CD4-positive, alpha-beta T cell treated with Interleukin-17A for 1 hour (primary cell): ENCODE results near the gene UNC119.
"Not testable (repeated sequence)": the region's sequence is repeated elsewhere in the genome, so short reads cannot be mapped to it uniquely, and the experiment has no call there.

Source experiments
- DNase-seq: peaks from one replicate; pipeline ENCODE4 v3.0.0-alpha.2; 2020

Gene UNC119

DNA sequence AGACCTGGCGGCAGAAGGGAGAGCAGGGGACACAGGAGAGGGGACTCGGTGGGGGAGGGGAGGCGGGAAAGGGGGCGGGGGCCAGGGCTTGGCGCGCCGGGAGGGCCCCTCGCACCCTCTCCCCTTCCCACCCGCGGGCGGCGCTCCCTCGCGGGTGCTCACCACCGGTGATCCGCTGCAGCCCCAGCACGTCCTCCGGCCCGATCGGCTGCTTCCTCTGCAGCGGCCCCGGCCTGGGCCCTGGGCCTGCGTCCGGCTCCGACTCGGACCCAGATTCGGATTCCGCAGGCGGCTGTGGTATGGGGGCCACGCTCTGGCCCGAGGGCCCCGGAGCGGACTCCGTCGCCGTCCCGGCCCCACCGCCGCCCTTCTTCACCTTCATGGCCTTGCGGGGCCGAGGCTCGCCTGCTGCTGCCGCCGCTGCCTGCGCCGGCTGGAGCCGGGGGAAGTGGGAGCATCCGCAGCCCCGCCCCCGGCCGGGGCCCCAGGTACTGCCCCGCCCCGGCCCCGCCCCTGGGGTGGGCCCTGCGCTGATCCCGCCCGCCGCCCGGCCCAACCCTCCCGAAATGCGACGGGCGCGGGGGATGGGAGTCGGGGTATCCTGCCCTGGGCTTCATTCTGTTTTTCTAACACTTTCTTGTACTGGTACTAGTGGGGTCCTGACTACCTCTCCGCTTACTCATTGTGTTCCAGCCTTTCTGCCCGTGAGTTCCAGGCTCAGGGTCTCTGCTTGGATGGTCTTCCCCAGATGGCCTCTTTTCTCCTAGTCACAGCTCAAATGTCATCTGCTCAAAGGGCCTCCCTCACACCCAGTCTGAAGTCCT lies at the start of gene UNC119:
UNC119 (minus strand) TSS at position 449 of the 824 bp plus-strand sequence; CDS start at position 382, 67 bp downstream.
- peak; percentile 75 for DNase-seq

DNA sequence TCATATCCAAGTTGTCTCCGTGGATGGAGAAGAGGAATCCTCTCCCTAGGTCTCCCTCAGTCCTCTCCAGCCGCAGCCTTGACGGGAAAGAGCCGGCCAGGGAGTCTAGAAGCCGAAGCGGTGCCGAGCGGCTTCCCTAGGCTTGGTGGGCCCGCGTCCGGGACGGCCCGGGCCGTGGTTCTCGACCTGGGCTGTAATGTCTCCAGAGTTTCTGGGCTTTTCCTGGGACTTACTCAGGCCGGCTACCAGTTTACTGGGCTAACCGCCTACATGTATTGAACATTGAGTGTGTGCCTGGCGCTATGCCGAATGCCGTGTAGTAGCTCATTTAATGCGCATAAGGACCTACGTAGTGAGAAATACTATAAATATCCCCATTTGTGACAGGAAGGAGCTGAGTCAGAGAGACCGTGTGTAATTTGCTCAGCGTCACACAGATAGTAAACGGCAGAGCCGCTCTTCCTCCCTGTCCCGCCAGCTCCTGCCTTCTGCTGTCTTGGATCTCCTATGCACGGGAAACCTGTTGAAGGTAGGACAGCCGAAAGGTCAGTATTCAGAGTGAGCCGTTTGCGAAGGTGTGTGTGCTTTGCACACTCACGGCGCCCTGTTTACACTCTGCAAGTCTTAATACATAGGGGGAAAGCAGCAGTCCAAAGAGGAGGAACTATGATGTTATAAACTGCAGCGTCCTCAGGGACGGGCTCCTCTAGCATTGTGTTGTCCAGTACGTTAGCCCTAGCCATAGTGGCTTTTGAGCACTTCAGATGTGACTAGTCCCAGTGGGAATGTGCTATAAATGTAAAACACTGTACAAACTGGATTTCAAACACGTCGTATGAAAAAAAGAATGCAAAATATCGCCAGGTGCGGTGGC lies 47.1 kb upstream of the UNC119 start:
- DNase-seq, result peak; percentile 72

DNA sequence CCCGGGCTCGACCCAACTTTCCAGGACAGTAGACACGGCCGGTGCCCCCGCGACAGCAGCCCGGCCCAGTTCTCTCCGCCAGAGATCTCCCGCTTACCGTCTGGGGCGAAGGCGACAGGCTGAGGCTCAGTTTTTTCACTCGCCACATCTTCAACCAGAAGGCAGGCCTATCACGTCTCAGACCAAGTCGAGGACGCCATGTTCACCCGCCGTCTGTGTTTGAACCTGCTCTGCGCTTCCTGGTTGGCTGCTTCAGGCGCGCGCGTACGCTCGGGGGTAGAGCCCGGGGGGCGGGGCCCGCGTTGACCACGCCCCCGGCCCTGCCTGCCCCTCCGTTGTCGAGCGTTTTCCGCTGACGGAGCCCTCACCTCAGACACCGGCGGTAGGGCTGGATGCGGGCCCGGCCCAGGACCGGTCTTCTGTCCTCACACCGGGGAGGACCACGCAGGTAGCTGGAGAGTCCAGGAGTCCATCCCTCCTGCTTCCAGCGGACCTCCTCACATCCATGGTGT lies 46.4 kb upstream of the UNC119 start, which contains the start of gene SPAG5:
SPAG5 (minus strand) TSS at position 227 of the 512 bp plus-strand sequence; CDS start at position 148, 79 bp downstream.
- DNase-seq, result peak; percentile 95

- DNase-seq, result no peak
These were observed 46.0 kb upstream of the UNC119 start for GRCh38 chr17:28598389-28598788.

DNA sequence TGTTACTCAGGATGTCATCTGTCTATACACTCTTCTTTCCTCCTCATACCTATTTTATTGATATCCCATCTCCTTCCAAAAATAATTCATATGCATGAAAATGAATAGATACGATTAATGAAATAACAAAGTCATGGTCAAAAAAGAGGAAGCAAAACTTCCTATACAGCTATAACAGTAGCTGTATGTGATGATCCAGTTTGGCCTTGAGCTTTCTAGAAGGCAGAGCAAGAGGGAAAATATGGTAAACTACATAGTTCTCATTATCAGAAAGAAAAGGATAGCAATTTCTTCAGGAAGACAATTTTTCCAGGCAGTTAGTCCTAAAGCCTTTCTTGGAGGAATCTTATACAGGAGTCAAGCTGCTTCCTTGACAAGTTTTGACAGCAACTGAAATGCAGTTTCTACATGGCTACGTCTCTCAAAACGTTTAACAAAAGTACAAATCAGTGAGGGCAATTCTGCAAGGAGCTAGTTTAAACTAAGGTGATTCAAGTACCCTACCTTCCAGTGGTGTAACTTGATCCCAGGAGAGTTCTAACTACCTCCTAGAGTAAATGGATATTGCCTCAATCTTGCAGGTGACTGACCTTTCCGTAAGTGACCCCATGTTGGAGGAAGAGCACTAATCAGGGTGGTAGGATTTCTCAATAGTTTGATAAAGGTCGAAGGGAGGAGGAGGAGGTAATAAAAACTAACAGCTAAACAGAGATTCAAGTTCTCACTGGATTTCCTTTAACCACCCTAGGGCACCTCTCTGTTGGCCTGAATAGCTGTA lies 45.4 kb upstream of the UNC119 start:
- no peak for DNase-seq

DNA sequence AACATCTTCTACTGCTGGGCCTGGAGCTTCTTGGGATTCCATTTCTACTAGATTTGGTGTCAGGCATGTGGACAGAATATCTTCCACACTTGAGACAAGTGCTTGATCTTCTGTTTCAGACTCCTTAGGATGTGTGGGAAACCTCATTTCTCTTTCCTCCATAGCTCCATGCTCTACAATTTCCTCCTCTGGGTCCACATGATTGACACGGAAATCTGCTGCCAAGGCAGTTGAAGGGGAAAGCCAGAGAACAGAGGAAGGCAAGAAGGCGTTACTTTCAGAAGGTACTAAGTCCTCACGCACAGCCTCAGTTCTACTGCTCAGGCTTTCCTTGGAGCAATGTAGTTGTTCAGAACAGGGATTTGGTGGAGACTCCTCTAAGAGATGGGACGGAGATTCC lies 39.8 kb upstream of the UNC119 start:
- DNase-seq, result no peak

GRCh38 chr17:28585851-28586250 lies 33.4 kb upstream of the UNC119 start:
- no peak for DNase-seq

- DNase-seq, result no peak
These were observed 32.0 kb upstream of the UNC119 start for GRCh38 chr17:28584434-28584833.

- no peak for DNase-seq
These were observed 30.1 kb upstream of the UNC119 start for GRCh38 chr17:28582513-28582912.

GRCh38 chr17:28580959-28581358 lies 28.5 kb upstream of the UNC119 start:
- DNase-seq, result no peak

GRCh38 chr17:28579526-28579925 lies 27.1 kb upstream of the UNC119 start:
- DNase-seq, result no peak

- no peak for DNase-seq
These were observed 26.1 kb upstream of the UNC119 start for GRCh38 chr17:28578246-28579195.

DNA sequence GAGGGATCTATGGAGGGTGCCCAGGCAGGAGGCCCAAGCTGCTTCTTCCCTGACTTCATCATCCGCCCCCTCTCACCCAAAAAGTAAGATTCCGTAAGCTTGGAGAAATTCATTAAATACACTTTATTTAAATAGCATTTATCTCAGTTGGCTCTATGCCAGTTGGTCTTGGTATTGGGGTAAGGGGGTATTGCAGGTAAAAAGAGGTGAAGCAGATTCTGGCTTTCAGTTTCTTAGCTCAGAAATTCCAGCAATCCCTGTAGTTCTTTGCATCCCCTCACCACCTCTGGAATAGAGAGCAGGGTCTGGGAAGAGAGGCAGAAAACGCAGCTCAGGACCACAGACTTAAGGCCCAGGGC lies 25.0 kb upstream of the UNC119 start:
- no peak for DNase-seq

DNA sequence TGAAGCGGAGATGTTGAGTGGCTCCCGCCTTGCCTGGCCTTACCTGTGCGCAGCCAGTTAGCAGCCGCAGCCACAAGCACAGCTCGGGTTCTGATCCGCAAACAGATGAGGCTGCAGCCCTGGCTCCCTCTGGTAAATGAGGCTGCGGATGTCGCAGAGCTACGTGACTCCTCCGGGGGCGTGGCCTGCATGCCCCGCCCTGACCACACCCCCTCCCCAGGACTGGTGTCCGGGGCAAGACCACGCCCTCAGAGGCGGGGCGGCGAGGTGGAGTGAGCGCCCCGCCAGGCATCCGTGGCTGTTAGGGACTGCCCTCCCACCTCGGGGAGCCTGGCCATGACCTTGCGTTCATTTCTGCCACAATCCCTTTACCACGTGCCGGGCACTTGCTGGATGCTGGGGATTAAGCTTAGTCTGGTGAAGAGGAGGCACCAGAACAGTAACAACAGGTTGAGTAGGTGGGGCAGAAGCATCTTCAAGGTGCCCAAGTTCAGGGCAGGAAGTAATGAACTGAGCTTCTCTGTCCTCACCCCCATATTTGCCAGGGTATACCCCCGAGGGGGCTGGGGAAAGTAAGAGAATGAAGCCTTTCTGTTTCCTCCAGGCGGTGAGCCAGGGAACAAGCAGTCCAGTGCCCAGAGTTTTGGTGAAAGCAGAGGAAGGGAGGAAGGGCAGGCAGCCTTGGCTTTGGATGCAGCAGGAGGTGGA lies 24.5 kb upstream of the UNC119 start, which contains the start of gene ALDOC:
ALDOC (minus strand) TSS at position 138 of the 708 bp plus-strand sequence. CDS start 1,363 bp downstream, outside the sequence.
- DNase-seq, result peak; percentile 97

DNA sequence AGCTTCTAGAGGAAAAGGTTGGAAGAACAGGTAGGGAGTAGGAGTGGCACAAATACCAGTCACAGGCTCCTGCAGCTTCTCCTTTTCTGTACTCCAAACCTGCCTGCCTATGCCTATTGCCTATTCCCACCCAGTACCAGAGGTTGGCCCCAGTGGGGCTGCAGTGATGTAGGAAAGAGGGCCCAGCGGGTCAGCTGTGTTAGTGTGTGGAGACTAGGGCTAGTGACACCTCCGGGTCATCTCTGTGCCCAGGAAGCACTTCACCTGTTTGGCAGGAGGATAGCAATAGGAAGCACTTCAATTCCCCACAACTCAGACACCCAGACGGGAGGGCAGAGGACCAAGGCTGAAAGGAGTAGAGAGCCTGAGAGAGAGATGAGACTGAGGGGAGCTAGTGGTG lies 23.6 kb upstream of the UNC119 start:
- not testable (repeated sequence) for DNase-seq

DNA sequence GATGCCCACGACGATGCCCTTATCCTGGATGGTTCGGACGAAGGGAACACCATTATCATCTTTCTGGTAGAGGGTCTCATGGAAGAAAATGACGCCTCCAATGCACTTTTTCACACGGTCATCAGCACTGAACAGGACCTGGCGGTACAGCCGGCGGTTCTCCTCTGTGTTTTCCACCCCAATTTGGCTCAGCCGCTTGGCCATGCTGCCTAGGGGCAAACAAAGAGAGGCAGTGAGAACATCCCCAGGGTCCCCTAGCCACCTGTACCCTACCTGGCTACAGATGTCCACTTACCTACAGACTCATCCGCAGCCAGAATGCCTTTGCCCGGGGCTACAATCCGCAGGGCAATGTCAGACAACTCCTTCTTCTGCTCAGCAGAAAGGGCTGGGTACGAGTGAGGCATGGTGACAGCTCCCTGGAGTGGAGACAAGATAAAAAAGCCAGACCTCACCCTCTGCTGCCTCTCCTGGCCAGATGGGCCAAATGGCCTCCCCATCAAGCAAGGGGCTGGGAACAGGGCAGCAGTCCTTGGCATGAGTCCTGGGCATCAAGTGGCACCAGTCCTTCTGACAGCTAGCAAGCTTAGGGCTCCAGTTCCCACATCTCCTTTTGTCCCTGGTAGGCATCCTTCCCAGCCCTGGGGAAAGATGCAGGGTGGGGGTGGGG lies 22.8 kb upstream of the UNC119 start:
- no peak for DNase-seq

GRCh38 chr17:28574526-28574925 lies 22.1 kb upstream of the UNC119 start:
- DNase-seq, result peak; percentile 36

GRCh38 chr17:28573966-28574480 lies 21.6 kb upstream of the UNC119 start:
- no peak for DNase-seq

DNA sequence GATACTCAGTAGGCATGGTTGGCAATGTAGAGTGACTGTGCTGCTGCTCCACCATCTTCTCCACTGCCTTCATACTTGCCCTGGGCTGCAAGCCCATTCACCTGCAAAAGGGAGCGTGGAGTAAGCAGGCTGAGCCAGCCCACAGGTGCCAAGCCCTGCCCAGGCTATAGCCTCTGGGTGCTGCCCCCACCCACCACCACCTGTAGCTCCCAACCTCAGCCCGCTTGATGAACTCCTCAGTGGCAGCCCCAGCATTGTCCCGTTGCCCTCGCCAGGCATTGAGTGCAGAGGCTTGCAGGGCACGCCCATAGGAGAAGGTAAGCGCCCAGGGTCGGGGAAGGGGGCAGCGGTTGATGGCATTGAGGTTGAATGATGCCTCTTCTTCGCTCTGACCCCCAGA lies 21.1 kb upstream of the UNC119 start:
- DNase-seq, result no peak

DNA sequence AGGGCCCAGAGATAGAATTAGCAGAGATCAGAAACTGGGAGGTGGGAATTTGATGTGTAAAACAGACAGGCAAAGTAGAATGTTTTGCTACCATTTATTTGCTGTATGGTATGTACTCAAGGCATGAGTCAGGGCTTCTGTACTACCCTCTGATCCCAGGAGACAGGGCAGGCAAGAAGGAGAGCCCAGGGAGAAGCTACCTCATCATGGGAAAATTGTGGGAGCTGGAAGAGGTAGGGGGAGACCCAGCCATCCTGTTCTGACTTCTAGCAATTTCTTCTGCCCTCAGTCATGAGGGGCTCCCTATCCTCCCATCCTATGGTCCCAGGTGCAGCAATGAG lies 20.6 kb upstream of the UNC119 start:
- DNase-seq, result no peak
